Endodermal cell (in vitro differentiated cells): Measurements from ENCODE around the gene UBE3C. TPM values are rescaled to one million over a fixed set of nuclear protein-coding genes. Genes with fewer than 3 reads are reported as not detected.
"Not testable (repeated sequence)": the region's sequence is repeated elsewhere in the genome, so short reads cannot be mapped to it uniquely, and the experiment has no call there.

ENCODE experiments used
- DNase-seq: peaks from one replicate; pipeline ENCODE4 v3.0.0-alpha.2; 2017
- H3K27ac ChIP-seq: 2 replicates; pipeline ENCODE4 v1.5.1; 2013; ENCODE audit warnings: mild to moderate bottlenecking, low read depth, low read length, moderate library complexity
- H3K27me3 ChIP-seq: 2 replicates; pipeline ENCODE4 v1.6.1; 2013; ENCODE audit warnings: mild to moderate bottlenecking, low read length, moderate library complexity; ENCODE audit not compliant: insufficient read depth, control insufficient read depth, poor library complexity, severe bottlenecking
- H3K36me3 ChIP-seq: 2 replicates; pipeline ENCODE4 v1.7.0; 2013; ENCODE audit warnings: mild to moderate bottlenecking, low read length, moderate library complexity; ENCODE audit not compliant: control insufficient read depth, insufficient read depth
- H3K4me1 ChIP-seq: one replicate; pipeline ENCODE4 v1.7.0; 2013; ENCODE audit warnings: low read length; ENCODE audit not compliant: control insufficient read depth, insufficient read depth
- H3K4me3 ChIP-seq: 2 replicates; pipeline ENCODE4 v1.5.1; 2013; ENCODE audit warnings: mild to moderate bottlenecking, low read length, moderate library complexity
- H3K9ac ChIP-seq: 2 replicates; pipeline ENCODE4 v1.6.1; 2013; ENCODE audit warnings: mild to moderate bottlenecking, low read length, moderate library complexity; ENCODE audit not compliant: poor library complexity, severe bottlenecking; ENCODE audit errors: extremely low read depth
- H3K9me3 ChIP-seq: 2 replicates; pipeline ENCODE4 v1.6.1; 2013; ENCODE audit warnings: mild to moderate bottlenecking, low read length, moderate library complexity; ENCODE audit not compliant: control insufficient read depth
- H3K27ac Mint-ChIP-seq: 2 replicates; pipeline ENCODE4 v1.8.0; 2020; ENCODE audit warnings: mixed read lengths
- H3K27me3 Mint-ChIP-seq: 2 replicates; pipeline ENCODE4 v1.8.0; 2021; ENCODE audit warnings: mild to moderate bottlenecking, mixed read lengths; ENCODE audit not compliant: insufficient read depth
- H3K36me3 Mint-ChIP-seq: 2 replicates; pipeline ENCODE4 v1.8.0; 2020; ENCODE audit warnings: low read depth, mixed read lengths
- H3K4me1 Mint-ChIP-seq: 2 replicates; pipeline ENCODE4 v1.8.0; 2020; ENCODE audit warnings: mixed read lengths
- H3K4me3 Mint-ChIP-seq: 2 replicates; pipeline ENCODE4 v1.8.0; 2020; ENCODE audit warnings: mild to moderate bottlenecking, moderate library complexity, mixed read lengths
- H3K9me3 Mint-ChIP-seq: 2 replicates; pipeline ENCODE4 v1.8.0; 2020; ENCODE audit warnings: mild to moderate bottlenecking, mixed read lengths
- WGBS, 2 experiments: methylation state at CpG; one replicate each; pipeline versions ENCODE4 v1.1.5 to v1.1.7; 2013; ENCODE audit warnings: missing lambda C conversion rate in 2 of 2, mixed read lengths in 1 of 2; ENCODE audit not compliant: insufficient coverage in 1 of 2, insufficient read length in 1 of 2; 5-methylcytosine and 5-hydroxymethylcytosine counted together
- total RNA-seq, 2 donors: library from RNA; stranded (reverse); fragmentation: NEBNext Ultra II Directional in 1 of 2; extraction: Animal tissue kit (Norgen Biotek cat#: 25700) in 1 of 2; gene quantifications; 2 replicates in 1 of 2; 3 replicates in 1 of 2; pipeline ENCODE4 v1.2.1, GENCODE V29; 2021
- TF ChIP-seq, protein P1 (sequence below): fragments of 200-600 bp; sonication (generic); conservative IDR thresholded peaks from 2 replicates; pipeline ENCODE4 v1.5.0; 2021; ENCODE audit warnings: antibody characterized with exemption, mild to moderate bottlenecking

Gene UBE3C
- total RNA-seq, 2 donors from 2014 or later = 53.4 to 55.9 TPM

GRCh38 chr7:157155959-157156358 is 17.2 kb downstream of the UBE3C start:
- Mint-ChIP-seq H3K4me1 (peaks cover 54% of the 10 kb centered on the region), H3K4me3 (no peak overlapping the region)
- H3K27me3 ChIP-seq = no peaks in the 10 kb centered on the region

GRCh38 chr7:157158400-157158799 is 19.7 kb downstream of the UBE3C start:
- WGBS, 2 experiments = 77 to 78% methylated on average over 4 of the region's 4 CpGs
- H3K27me3 Mint-ChIP-seq = no peaks in the 10 kb centered on the region
- peaks cover 34% of the 10 kb centered on the region for H3K4me1 Mint-ChIP-seq
- Histone ChIP-seq H3K9me3 (no peaks in the 10 kb centered on the region), H3K4me3 (peak overlapping the region; percentile 64), H3K9ac (no peak overlapping the region), H3K4me1 (peaks cover 5% of the 10 kb centered on the region), H3K36me3 (peaks cover 15% of the 10 kb centered on the region), H3K27me3 (no peaks in the 10 kb centered on the region), H3K27ac (no peak overlapping the region)
- no peak for DNase-seq
- no peaks in the 10 kb centered on the region for H3K9me3 Mint-ChIP-seq
- H3K36me3 Mint-ChIP-seq = peaks cover 9% of the 10 kb centered on the region
- H3K27ac Mint-ChIP-seq = peak overlapping the region; percentile 45
- no peak overlapping the region for H3K4me3 Mint-ChIP-seq
- TF ChIP-seq, protein P1, sequence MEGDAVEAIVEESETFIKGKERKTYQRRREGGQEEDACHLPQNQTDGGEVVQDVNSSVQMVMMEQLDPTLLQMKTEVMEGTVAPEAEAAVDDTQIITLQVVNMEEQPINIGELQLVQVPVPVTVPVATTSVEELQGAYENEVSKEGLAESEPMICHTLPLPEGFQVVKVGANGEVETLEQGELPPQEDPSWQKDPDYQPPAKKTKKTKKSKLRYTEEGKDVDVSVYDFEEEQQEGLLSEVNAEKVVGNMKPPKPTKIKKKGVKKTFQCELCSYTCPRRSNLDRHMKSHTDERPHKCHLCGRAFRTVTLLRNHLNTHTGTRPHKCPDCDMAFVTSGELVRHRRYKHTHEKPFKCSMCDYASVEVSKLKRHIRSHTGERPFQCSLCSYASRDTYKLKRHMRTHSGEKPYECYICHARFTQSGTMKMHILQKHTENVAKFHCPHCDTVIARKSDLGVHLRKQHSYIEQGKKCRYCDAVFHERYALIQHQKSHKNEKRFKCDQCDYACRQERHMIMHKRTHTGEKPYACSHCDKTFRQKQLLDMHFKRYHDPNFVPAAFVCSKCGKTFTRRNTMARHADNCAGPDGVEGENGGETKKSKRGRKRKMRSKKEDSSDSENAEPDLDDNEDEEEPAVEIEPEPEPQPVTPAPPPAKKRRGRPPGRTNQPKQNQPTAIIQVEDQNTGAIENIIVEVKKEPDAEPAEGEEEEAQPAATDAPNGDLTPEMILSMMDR = no peak

More at GRCh38 chr7:157155959-157156358, 17.2 kb downstream of the UBE3C start:
- no peak overlapping the region for H3K4me3 ChIP-seq
- TF ChIP-seq, protein P1 = no peak
- no peak overlapping the region for H3K27ac ChIP-seq
- DNase-seq = no peak
- H3K36me3 Mint-ChIP-seq = peaks cover 8% of the 10 kb centered on the region
- no peak overlapping the region for H3K27ac Mint-ChIP-seq
- H3K27me3 Mint-ChIP-seq = no peaks in the 10 kb centered on the region
- peaks cover 8% of the 10 kb centered on the region for H3K4me1 ChIP-seq
- H3K9ac ChIP-seq = no peak overlapping the region
- H3K36me3 ChIP-seq = peaks cover 12% of the 10 kb centered on the region
- no peaks in the 10 kb centered on the region for H3K9me3 ChIP-seq
- no peaks in the 10 kb centered on the region for H3K9me3 Mint-ChIP-seq

DNA sequence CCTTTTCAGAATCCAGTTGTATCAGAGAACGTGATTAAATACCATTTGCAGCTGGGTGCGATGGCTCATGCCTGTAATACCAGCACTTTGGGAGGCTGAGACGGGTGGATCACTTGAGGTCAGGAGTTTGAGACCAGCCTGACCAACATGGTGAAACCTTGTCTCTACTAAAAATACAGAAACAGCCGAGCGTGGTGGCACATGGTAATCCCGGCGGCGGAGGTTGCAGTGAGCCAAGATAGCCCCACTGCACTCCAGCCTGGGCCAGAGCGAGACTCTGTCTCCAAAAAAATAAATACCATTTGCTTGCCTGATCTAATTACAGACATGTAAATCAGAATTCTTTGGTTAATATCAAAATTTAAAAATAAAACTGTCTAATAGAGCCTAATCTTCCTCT is 20.8 kb downstream of the UBE3C start:
- H3K9ac ChIP-seq, H3K27me3 ChIP-seq, H3K27ac Mint-ChIP-seq, H3K4me3 ChIP-seq, H3K27me3 Mint-ChIP-seq, H3K9me3 ChIP-seq, DNase-seq, H3K4me1 ChIP-seq, H3K27ac ChIP-seq, H3K4me3 Mint-ChIP-seq, H3K9me3 Mint-ChIP-seq: not testable (repeated sequence)
- 94 to 98% methylated on average over 3 to 9 of the region's 9 CpGs for WGBS, 2 experiments
- peaks cover 23% of the 10 kb centered on the region for H3K36me3 ChIP-seq
- peaks cover 15% of the 10 kb centered on the region for H3K36me3 Mint-ChIP-seq
- H3K4me1 Mint-ChIP-seq = peaks cover 30% of the 10 kb centered on the region

DNA sequence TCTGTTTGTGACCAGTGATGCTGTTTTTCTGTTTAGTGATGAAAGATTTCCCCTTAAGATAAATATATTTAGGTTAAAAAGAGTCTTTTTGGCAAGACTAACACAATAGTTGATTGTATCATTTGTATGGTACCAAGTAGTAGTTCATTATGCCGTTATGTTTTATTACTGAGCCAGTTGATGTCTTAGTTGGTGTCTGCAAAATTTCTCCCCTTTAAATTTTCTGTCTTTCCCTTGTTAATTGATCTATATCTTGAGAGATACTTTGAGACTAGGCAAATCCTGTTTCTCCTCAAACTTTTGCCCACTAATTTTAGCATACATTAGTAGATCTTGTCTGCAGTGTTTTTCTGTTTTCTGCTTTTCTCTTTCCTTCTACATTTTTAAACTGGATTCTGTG is 21.7 kb downstream of the UBE3C start:
- TF ChIP-seq, protein P1 = no peak
- Histone ChIP-seq H3K4me1 (peaks cover 5% of the 10 kb centered on the region), H3K9me3 (no peaks in the 10 kb centered on the region), H3K27me3 (no peaks in the 10 kb centered on the region), H3K27ac (no peak overlapping the region), H3K36me3 (peaks cover 31% of the 10 kb centered on the region), H3K9ac (no peak overlapping the region), H3K4me3 (no peak overlapping the region)
- 94 to 100% methylated on average over 1 of the region's 1 CpG for whole genome bisulfite sequencing, 2 experiments
- H3K27ac Mint-ChIP-seq = no peak overlapping the region
- H3K4me1 Mint-ChIP-seq = peaks cover 29% of the 10 kb centered on the region
- no peak for DNase-seq
- no peaks in the 10 kb centered on the region for H3K27me3 Mint-ChIP-seq
- no peak overlapping the region for H3K4me3 Mint-ChIP-seq
- H3K9me3 Mint-ChIP-seq = no peaks in the 10 kb centered on the region
- peaks cover 22% of the 10 kb centered on the region for H3K36me3 Mint-ChIP-seq
